ENCODE results near the gene F7.

DNA sequence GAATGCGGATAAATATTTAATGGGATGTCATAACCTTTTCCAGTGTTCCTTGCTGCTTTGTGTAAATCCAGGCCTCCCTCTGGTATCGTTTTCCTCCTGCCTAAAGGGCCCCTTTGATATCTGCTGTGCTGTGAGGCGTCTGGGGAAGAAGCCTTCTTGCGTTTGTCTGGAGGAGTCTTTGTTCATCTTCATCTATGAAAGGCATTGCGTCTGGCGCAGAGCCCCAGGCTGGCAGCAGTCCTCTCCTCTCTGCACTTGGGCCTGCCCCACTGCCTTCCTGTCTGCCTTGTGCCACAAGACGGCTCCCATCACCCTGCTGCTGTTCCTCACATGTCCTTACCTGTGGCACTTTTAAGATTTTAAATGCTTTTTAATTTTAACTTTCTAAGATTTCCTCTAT is 62.6 kb downstream of the F7 start:
- TF ChIP-seq, protein P1, sequence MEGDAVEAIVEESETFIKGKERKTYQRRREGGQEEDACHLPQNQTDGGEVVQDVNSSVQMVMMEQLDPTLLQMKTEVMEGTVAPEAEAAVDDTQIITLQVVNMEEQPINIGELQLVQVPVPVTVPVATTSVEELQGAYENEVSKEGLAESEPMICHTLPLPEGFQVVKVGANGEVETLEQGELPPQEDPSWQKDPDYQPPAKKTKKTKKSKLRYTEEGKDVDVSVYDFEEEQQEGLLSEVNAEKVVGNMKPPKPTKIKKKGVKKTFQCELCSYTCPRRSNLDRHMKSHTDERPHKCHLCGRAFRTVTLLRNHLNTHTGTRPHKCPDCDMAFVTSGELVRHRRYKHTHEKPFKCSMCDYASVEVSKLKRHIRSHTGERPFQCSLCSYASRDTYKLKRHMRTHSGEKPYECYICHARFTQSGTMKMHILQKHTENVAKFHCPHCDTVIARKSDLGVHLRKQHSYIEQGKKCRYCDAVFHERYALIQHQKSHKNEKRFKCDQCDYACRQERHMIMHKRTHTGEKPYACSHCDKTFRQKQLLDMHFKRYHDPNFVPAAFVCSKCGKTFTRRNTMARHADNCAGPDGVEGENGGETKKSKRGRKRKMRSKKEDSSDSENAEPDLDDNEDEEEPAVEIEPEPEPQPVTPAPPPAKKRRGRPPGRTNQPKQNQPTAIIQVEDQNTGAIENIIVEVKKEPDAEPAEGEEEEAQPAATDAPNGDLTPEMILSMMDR (conservative IDR thresholded peaks at IDR 0.05; ENCODE audit: low read depth, low read length): no peak
- TF ChIP-seq EZH2 (IDR thresholded peaks at IDR 0.05; ENCODE audit: low read length, unreplicated experiment) (no peak), EZH2phosphoT487 (IDR thresholded peaks at IDR 0.05; ENCODE audit: borderline replicate concordance, low read length) (no peak)

Data from PC-3 (cell line).